Thyroid gland (tissue), 4 donors: Measurements from ENCODE around the gene USP27X. TPM values are rescaled to one million over a fixed set of nuclear protein-coding genes. Genes with fewer than 3 reads are reported as not detected.
A peak's percentile ranks its signal among the peaks of the same experiment; 100 is the strongest.

Source experiments
- DNase-seq, 2 donors: peaks; one replicate each; pipeline ENCODE4 v3.0.0-alpha.2; 2019
- H3K27ac ChIP-seq, 3 donors: fragments of 200-600 bp; sonication (generic); 1 replicate in 2 of 3; 2 replicates in 1 of 3; pipeline ENCODE4 v1.5.1; 2016 to 2019; ENCODE audit warnings: mild to moderate bottlenecking in 1 of 3, moderate library complexity in 1 of 3
- H3K27me3 ChIP-seq: fragments of 200-600 bp; sonication (generic); one replicate; pipeline ENCODE4 v1.5.1; 2019
- H3K36me3 ChIP-seq, 2 donors: fragments of 200-600 bp; sonication (generic); one replicate each; pipeline ENCODE4 v1.5.1; 2016 to 2019
- H3K4me1 ChIP-seq, 2 donors: fragments of 200-600 bp; sonication (generic); one replicate each; pipeline ENCODE4 v1.5.1; 2017 to 2019
- H3K4me3 ChIP-seq, 3 donors: fragments of 200-600 bp; sonication (generic); replicated peaks in 1 of 3; 1 replicate in 2 of 3; 2 replicates in 1 of 3; pipeline ENCODE4 v1.5.1; 2016; ENCODE audit warnings: mild to moderate bottlenecking in 1 of 3
- H3K9me3 ChIP-seq: fragments of 200-600 bp; sonication (generic); one replicate; pipeline ENCODE4 v1.5.1; 2017
- CTCF ChIP-seq, 6 experiments: fragments of 200-600 bp in 3 of 6; fragments of 450-650 bp in 3 of 6; sonication (generic) in 3 of 6; IDR thresholded peaks; one replicate each; pipeline ENCODE4 v1.5.1; 2016 to 2019; ENCODE audit warnings: antibody characterized with exemption in 6 of 6, mild to moderate bottlenecking in 2 of 6, inconsistent platforms in 1 of 6, moderate library complexity in 1 of 6
- POLR2A ChIP-seq, 2 donors: fragments of 450-650 bp; IDR thresholded peaks; one replicate each; pipeline ENCODE4 v1.6.1; 2017; ENCODE audit warnings: antibody characterized with exemption in 2 of 2, mild to moderate bottlenecking in 2 of 2, moderate library complexity in 1 of 2
- WGBS, 2 donors: methylation state at CpG; one replicate each; pipeline ENCODE4 v1.1.5; 2017; 5-methylcytosine and 5-hydroxymethylcytosine counted together
- intact Hi-C: fragments of 100-400 bp; cut with DNase I; formaldehyde crosslinking; loops from one replicate; pipeline ENCODE4 v1.15.1; 2023
- total RNA-seq, 4 donors: library from RNA; depleted of rRNA; stranded (reverse); fragments of >200 nt; gene quantifications; one replicate each; pipeline ENCODE4 v1.2.3, GENCODE V29; 2016

Gene USP27X
- total RNA-seq, 4 donors from 2014 or later = 2.3 to 4.6 (median 2.8) TPM

GRCh38 chrX:49901048-49901447 is 21.8 kb downstream of the USP27X start:
- H3K36me3 ChIP-seq = no peaks in the 10 kb centered on the region
- intact Hi-C loops = no loop called here
- no peaks in the 10 kb centered on the region for H3K9me3 ChIP-seq
- no peak overlapping the region for H3K27ac ChIP-seq
- no peak for TF ChIP-seq CTCF (IDR thresholded peaks at IDR 0.05)
- TF ChIP-seq POLR2A (IDR thresholded peaks at IDR 0.05) = no peak
- H3K4me3 ChIP-seq = no peak overlapping the region
- DNase-seq = no peak
- no peaks in the 10 kb centered on the region for H3K4me1 ChIP-seq
- H3K27me3 ChIP-seq = no peaks in the 10 kb centered on the region

GRCh38 chrX:49910344-49910743 is 31.1 kb downstream of the USP27X start:
- intact Hi-C loops = no loop called here
- Histone ChIP-seq H3K9me3 (no peaks in the 10 kb centered on the region), H3K4me1 (no peaks in the 10 kb centered on the region), H3K27me3 (no peaks in the 10 kb centered on the region), H3K27ac (no peak overlapping the region), H3K4me3 (no peak overlapping the region), H3K36me3 (no peaks in the 10 kb centered on the region)
- no peak for DNase-seq
- no peak for TF ChIP-seq POLR2A (IDR thresholded peaks at IDR 0.05)
- 13 to 16% methylated on average over 3 of the region's 3 CpGs for WGBS, 2 donors

- intact Hi-C loops = no loop called here
- Histone ChIP-seq H3K9me3 (no peaks in the 10 kb centered on the region), H3K36me3 (no peaks in the 10 kb centered on the region), H3K27me3 (no peaks in the 10 kb centered on the region), H3K4me3 (no peak overlapping the region), H3K27ac (no peak overlapping the region), H3K4me1 (no peaks in the 10 kb centered on the region)
- DNase-seq = no peak
- TF ChIP-seq POLR2A (IDR thresholded peaks at IDR 0.05) (no peak), CTCF (IDR thresholded peaks at IDR 0.05) (no peak)
- no CpG with 5 or more reads among the region's 3 CpGs for WGBS, 2 donors
Observed at GRCh38 chrX:49912086-49912485, 32.8 kb downstream of the USP27X start.

GRCh38 chrX:49912861-49913260 is 33.6 kb downstream of the USP27X start:
- TF ChIP-seq CTCF (IDR thresholded peaks at IDR 0.05) (no peak), POLR2A (IDR thresholded peaks at IDR 0.05) (no peak)
- intact Hi-C loops = no loop called here
- H3K9me3 ChIP-seq = no peaks in the 10 kb centered on the region
- WGBS, 2 donors = 90 to 94% methylated on average over 3 of the region's 3 CpGs
- DNase-seq = no peak
- H3K36me3 ChIP-seq = no peaks in the 10 kb centered on the region
- H3K4me3 ChIP-seq = no peak overlapping the region
- H3K4me1 ChIP-seq = no peaks in the 10 kb centered on the region
- H3K27ac ChIP-seq = no peak overlapping the region
- H3K27me3 ChIP-seq = no peaks in the 10 kb centered on the region

GRCh38 chrX:49915361-49916222 is 36.3 kb downstream of the USP27X start:
- Histone ChIP-seq H3K27me3 (no peaks in the 10 kb centered on the region), H3K9me3 (no peaks in the 10 kb centered on the region), H3K36me3 (no peaks in the 10 kb centered on the region), H3K4me3 (no peak overlapping the region), H3K27ac (no peak overlapping the region), H3K4me1 (no peaks in the 10 kb centered on the region)
- TF ChIP-seq CTCF (IDR thresholded peaks at IDR 0.05) (peak; percentile 22 to 78 (median 69)), POLR2A (IDR thresholded peaks at IDR 0.05) (no peak)
- intact Hi-C loops = no loop called here
- WGBS, 2 donors = 25 to 29% methylated on average over 8 of the region's 8 CpGs
- peak; percentile 32 to 41 for DNase-seq
